Measurements from ENCODE around the gene RXYLT1.

GRCh38 chr12:63809566-63809965 lies 29.9 kb downstream of the RXYLT1 start:
- TF ChIP-seq CTCF (conservative IDR thresholded peaks at IDR 0.05; ENCODE audit: low read length) (no peak), EZH2phosphoT487 (IDR thresholded peaks at IDR 0.05; ENCODE audit: borderline replicate concordance, low read depth, low read length) (no peak)

Data from OCI-LY7 (cell line).